HG03103 (cell line): ENCODE data around the gene SLC9A7.
A peak's percentile ranks its signal among the peaks of the same experiment; 100 is the strongest.

ENCODE experiments used
- ATAC-seq: cut with Tn5 transposase; IDR thresholded peaks from one replicate; pipeline ENCODE4 v1.9.1; 2021; ENCODE audit warnings: low read depth; ENCODE audit not compliant: unreplicated experiment

SLC9A7 gene

GRCh38 chrX:46710425-46710824 is 48.5 kb downstream of the SLC9A7 start:
- ATAC-seq, result no peak

GRCh38 chrX:46707274-46707965 is 51.5 kb downstream of the SLC9A7 start:
- no peak for ATAC-seq

- peak; percentile 93 for ATAC-seq
These were observed 54.0 kb downstream of the SLC9A7 start for GRCh38 chrX:46704767-46705386.

GRCh38 chrX:46703980-46704379 is 54.9 kb downstream of the SLC9A7 start:
- no peak for ATAC-seq

- ATAC-seq, result no peak
These were observed 60.2 kb downstream of the SLC9A7 start for GRCh38 chrX:46698691-46699090.

- ATAC-seq, result no peak
These were observed 63.4 kb downstream of the SLC9A7 start for GRCh38 chrX:46695491-46695890.

- no peak for ATAC-seq
These were observed 64.4 kb downstream of the SLC9A7 start for GRCh38 chrX:46694549-46694948.

GRCh38 chrX:46693149-46693548 is 65.8 kb downstream of the SLC9A7 start:
- ATAC-seq, result no peak

GRCh38 chrX:46690818-46691217 is 68.1 kb downstream of the SLC9A7 start:
- ATAC-seq, result no peak

- no peak for ATAC-seq
These were observed 71.3 kb downstream of the SLC9A7 start for GRCh38 chrX:46687619-46688018.

- no peak for ATAC-seq
These were observed 72.8 kb downstream of the SLC9A7 start for GRCh38 chrX:46686003-46686645.

- no peak for ATAC-seq
These were observed 75.9 kb downstream of the SLC9A7 start for GRCh38 chrX:46683048-46683447.

GRCh38 chrX:46681849-46682248 is 77.1 kb downstream of the SLC9A7 start:
- no peak for ATAC-seq

- ATAC-seq, result no peak
These were observed 80.7 kb downstream of the SLC9A7 start for GRCh38 chrX:46678232-46678631.

- no peak for ATAC-seq
These were observed 82.2 kb downstream of the SLC9A7 start for GRCh38 chrX:46676399-46677356.

- ATAC-seq, result no peak
These were observed 85.1 kb downstream of the SLC9A7 start for GRCh38 chrX:46673620-46674359.

- ATAC-seq, result no peak
These were observed 88.6 kb downstream of the SLC9A7 start for GRCh38 chrX:46670316-46670715.

- ATAC-seq, result no peak
These were observed 92.1 kb downstream of the SLC9A7 start for GRCh38 chrX:46666831-46667230.

- no peak for ATAC-seq
These were observed 93.4 kb downstream of the SLC9A7 start for GRCh38 chrX:46665232-46666152.
